GM20000 (cell line): ENCODE results near the gene MMP14.
"Not testable (repeated sequence)": the region's sequence is repeated elsewhere in the genome, so short reads cannot be mapped to it uniquely, and the experiment has no call there.

Experiments used
- DNase-seq: peaks from one replicate; pipeline ENCODE4 v3.0.0; 2012; ENCODE audit warnings: low spot score
- CTCF ChIP-seq: IDR thresholded peaks from 2 replicates; pipeline ENCODE4 v1.5.1; 2012; ENCODE audit warnings: mild to moderate bottlenecking, control low read depth; ENCODE audit errors: extremely low read depth, missing control alignments

MMP14 gene

DNA sequence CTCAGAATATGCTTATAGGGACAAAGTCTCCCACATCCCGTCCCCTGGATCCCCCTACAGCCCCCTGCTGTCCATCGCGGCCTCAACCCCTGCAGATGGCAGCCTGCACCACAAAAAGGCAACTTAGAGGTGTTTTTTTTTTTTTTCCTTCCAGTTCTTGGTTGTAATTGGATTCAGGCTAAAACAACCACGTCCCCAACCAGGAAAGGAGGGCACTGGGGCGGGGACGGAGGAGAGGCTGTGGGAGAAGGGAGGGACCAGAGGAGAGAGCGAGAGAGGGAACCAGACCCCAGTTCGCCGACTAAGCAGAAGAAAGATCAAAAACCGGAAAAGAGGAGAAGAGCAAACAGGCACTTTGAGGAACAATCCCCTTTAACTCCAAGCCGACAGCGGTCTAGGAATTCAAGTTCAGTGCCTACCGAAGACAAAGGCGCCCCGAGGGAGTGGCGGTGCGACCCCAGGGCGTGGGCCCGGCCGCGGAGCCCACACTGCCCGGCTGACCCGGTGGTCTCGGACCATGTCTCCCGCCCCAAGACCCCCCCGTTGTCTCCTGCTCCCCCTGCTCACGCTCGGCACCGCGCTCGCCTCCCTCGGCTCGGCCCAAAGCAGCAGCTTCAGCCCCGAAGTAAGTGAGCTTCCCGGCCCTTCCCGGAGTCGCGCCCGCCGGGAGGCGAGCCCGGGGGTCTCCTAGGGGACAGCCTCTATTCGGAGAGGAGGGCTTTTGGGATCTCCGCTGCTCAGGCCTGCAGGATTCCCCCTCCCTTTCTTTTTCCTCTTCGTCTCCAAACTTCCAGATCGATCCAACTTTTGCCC is at the start of gene MMP14:
MMP14 (plus strand) TSS at position 285 of the 813 bp plus-strand sequence; CDS start at position 518, 233 bp downstream.
- no peak for DNase-seq
- no peak for TF ChIP-seq CTCF

- no peak for DNase-seq
- no peak for TF ChIP-seq CTCF
Measured at GRCh38 chr14:22786685-22787084, 49.7 kb upstream of the MMP14 start.

DNA sequence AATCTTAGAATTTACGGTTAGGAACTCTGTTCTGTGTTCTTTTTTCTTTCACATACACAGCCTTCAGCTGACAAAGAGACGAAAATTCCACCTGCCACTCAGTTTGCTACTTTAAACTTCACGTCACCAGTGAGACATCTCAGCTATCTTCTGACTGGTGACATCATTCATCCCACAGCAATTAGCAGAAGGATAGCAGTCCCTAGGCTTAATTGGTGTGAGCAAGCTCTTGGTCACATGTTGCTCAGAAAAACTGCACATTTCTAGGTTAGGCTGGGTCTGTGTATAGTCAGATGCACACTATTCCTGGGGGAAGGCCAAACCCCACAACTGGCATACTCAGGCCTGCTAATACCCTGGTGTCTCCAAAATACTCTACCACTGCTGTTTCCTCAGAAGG is 45.1 kb upstream of the MMP14 start:
- TF ChIP-seq CTCF: no peak
- DNase-seq: no peak

DNA sequence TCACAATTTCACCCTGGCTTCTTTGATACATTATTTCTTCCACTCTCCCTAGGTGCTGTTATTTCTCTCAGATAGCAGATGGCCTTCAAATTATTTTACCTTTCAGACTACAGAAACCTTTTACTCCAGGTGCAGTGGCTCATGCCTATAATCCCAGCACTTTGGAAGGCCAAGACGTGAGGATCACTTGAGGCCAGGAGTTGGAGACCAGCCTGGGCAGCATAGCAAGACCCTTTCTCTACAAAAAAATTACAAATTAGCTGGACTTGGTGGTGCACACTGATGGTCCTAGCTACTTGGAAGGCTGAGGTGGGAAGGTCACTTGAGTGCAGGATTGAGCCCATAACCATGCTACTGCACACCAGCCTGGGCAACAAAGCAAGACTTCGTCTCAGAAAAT is 44.2 kb upstream of the MMP14 start:
- no peak for TF ChIP-seq CTCF

GRCh38 chr14:22793550-22793949 is 42.8 kb upstream of the MMP14 start:
- not testable (repeated sequence) for DNase-seq

More for the DNA sequence above, 44.2 kb upstream of the MMP14 start:
- DNase-seq: no peak

DNA sequence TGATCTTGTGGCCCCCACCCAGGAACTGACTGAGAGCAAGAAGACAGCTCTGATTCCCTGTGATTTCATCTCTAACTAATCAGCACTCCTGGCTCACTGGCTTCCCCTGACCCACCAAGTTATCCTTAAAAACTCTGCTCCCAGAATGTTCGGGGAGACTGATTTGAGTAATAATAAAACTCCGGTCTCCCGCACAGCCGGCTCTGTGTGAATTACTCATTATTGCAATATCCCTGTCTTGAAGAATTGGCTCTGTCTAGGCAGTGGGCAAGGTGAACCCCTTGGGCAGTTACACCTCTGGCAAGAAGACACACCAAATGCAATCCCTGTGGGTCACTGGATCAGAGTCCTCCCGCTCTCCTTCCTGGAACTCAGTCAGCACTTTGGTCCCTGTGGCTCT is 42.4 kb upstream of the MMP14 start:
- no peak for TF ChIP-seq CTCF
- DNase-seq: no peak

DNA sequence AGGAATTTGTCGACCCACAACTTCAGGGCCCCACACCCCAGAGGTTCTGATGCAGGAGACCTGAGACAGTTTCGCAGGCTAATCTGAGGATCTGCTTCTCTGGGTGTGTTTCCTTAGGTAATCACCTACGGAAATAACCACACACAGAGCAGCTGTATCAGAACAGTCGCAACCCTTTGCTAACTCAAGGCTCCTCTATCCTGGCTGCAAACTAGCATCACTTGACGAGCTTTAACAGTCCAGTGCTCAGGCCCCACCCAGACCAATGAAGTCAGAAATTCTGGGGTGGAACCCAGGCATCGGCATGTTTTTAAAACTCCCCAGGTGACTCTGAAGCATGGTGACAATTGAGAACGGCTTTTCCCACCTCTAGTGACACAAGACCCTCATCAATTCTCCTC is 41.8 kb upstream of the MMP14 start:
- peak; percentile 46 for DNase-seq
- TF ChIP-seq CTCF: no peak
